Skeletal muscle cell (primary cell): ENCODE measurements around the gene HRCT1.
"Not testable (repeated sequence)": the region's sequence is repeated elsewhere in the genome, so short reads cannot be mapped to it uniquely, and the experiment has no call there.

Source experiments
- DNase-seq: peaks from one replicate; pipeline ENCODE4 v3.0.0-alpha.2; 2010; ENCODE audit warnings: low read depth
- H3K4me3 ChIP-seq: 2 replicates; pipeline ENCODE4 v1.5.1; 2011; ENCODE audit warnings: low read depth, mild to moderate bottlenecking, control low read depth, low read length, moderate library complexity

HRCT1 gene

DNA sequence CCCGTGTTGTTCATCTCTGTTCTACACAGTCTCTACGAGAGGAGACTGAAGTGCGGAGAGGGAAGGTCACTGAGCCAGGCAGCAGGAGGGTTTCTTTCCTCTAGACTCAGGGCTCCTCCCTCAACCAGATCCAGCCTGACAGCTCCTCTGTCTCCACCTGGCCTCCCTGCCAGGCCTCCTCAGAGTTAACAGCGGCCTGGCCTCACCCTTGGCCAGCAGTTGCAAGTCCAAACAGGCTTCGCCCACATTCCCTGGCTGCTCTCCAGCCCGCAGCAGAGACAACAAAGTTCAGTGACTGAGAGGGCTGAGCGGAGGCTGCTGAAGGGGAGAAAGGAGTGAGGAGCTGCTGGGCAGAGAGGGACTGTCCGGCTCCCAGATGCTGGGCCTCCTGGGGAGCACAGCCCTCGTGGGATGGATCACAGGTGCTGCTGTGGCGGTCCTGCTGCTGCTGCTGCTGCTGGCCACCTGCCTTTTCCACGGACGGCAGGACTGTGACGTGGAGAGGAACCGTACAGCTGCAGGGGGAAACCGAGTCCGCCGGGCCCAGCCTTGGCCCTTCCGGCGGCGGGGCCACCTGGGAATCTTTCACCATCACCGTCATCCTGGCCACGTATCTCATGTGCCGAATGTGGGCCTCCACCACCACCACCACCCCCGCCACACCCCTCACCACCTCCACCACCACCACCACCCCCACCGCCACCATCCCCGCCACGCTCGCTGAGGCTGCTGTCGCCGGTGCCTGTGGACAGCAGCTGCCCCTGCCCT lies at the start of gene HRCT1:
TSS of gene HRCT1 (plus strand) at position 291 of the 768 bp plus-strand sequence. CDS start at position 377, 86 bp downstream.
- DNase-seq: peak; percentile 97
- no peak within 1 kb of the TSS for H3K4me3 ChIP-seq

DNA sequence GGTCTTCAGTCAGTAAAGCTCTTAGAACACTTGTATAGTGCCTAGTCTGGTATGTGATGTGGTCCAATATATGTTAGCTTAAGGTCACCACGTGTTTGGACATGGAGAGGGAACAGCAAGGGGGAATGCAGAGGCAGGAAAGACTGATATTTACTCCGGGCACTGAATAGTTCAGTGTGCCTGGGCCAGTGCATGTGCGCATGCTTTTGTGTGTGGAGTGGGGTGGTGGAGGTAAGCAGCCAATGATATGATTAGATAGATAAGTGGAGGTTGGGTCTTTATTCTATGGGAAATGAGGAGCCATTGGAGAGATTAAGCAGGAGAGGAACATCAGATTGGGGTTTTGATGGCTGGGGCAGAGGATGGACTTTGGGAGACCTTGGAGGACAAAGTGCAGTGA lies 49.8 kb upstream of the HRCT1 start:
- H3K4me3 ChIP-seq: no peak overlapping the region
- DNase-seq: no peak

DNA sequence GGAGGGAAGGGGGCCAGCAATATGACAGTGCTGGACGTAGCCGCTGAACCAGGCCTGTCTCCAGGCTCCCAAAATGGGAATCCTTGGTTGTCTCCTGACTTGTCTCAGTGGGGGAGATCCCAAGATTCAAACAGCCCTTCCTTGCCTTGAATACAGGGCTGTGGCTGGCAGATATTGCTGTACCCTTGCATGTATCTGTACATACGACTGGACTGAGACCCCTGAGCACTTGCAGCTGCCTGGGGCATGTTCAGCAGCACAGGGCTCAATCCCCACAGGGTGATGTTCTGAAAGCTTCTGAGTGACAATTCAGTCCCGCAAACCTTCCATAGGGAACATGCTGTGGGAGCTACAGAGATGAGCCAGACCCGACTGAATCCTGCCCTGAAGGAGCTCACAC lies 49.1 kb upstream of the HRCT1 start:
- H3K4me3 ChIP-seq: no peak overlapping the region
- DNase-seq: no peak

DNA sequence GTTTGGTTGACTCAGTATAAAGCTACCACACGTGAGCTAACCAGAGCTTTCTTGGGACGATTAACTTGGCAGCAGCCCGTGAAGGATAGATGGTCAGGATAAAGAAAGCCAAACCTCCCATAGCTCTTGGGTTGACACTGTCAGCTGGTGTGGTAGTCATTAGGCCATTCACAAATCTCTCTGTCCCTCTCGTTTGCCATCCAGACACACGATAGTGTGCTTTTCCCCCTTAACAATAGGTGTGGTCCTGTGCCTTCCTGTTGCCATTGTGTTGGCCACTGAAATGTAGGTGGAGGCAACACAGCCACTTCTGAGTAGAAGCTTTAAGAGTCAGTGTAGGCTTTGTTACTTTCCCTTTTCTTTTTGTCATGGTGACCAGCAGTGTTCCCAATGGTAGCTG lies 47.5 kb upstream of the HRCT1 start:
- DNase-seq: no peak
- no peak overlapping the region for H3K4me3 ChIP-seq

DNA sequence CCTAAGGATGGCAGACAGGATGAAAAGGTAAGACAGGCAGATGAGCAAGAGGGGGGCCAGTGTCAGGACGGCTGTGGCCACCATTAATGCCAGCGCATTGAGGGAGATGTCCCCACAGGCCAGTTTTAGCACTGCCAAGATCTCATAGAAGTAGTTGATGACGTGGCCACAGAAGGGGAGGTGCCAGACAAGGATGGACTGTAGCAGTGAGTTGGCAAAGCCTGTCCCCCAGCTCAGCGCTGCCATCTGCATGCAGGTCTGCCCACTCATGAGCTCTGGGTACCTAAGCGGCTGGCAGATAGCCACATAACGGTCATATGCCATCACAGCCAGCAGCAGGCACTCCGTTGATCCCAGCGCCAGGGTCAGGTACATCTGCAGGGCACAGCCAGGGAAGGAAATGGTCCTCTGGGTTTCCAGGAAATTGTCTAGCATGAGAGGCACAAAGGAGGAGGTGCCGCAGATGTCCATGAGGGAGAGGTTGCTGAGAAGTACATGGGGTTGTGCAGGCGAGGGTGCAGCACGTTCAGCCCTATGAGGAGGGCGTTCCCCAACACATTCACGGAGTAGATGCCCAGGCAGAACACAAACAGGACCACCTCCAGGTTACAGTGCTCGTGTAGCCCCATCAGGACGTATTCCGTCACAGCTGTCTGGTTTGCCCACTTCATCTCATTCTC lies 46.6 kb upstream of the HRCT1 start:
- DNase-seq: no peak
- H3K4me3 ChIP-seq: no peak overlapping the region

DNA sequence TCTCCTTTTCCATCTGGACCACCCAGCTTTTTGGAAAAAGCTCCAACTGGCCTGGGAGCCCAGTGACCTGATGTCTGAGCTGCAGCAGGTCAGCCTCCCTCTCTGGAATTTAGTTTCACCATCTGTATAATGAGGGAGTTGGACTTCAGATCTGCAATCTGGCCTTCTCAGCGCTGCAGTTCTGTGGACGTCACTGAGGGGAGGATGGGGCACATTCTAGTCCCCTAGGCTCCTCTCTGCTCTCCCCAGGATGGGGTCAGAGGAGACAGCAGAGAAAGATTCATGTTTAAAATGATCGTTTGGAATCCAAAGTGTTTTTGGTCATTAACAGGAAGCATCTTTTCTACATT lies 46.0 kb upstream of the HRCT1 start:
- no peak overlapping the region for H3K4me3 ChIP-seq
- DNase-seq: no peak

DNA sequence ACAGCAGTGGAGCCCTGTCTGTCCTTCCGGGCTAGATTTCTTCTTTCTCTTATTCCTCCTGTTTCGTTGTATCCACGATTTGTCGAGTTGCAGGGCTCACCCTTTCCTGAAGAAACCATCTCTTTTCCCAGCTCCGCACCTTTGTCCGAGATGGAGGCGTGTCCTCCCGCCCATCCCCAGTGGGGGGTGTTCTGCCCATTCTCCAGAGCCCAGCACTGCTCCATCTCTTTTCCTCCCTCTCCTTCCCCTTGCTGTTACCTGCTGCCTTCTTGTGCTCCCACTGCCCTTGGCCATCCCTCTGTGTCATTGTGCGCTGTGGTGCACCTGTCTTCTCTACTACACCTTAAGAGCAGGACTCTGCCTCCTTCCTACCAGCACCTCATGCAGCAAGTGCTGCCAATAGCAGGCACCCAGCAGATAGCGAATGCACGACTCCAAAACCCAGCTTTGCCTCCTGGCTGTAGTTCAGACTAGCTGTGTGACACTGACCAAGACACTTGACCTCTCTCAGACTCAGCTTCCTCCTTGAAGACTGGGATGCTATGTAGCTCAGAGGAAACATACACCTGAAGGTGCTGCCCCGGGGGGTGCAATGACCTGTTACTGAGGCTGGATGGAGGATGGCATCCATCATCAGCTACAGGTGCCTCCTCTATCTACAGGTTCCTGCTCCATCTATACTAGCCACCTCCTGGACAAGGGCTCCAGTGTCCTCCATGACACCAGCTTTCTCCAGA lies 44.7 kb upstream of the HRCT1 start:
- H3K4me3 ChIP-seq: no peak overlapping the region
- no peak for DNase-seq

DNA sequence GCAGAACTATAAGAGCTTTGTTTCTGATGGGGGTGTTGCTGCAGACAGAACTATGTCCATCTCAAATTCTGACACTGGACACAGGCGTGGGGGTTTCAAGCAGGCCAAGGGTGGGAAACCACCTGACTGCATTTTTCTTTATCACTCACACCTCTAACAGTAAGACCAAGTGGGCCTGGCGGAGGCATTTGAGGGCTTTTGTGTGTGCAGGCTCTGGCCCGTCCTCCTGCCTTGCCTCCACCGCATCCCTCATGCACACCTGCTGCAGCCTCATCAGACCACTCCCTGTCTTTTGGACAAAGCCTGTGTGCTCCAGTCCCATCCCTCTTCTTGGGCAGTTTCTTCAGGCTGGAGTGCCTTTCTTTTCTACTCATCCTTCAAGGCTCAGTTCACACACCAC lies 43.7 kb upstream of the HRCT1 start:
- H3K4me3 ChIP-seq: no peak overlapping the region
- no peak for DNase-seq

DNA sequence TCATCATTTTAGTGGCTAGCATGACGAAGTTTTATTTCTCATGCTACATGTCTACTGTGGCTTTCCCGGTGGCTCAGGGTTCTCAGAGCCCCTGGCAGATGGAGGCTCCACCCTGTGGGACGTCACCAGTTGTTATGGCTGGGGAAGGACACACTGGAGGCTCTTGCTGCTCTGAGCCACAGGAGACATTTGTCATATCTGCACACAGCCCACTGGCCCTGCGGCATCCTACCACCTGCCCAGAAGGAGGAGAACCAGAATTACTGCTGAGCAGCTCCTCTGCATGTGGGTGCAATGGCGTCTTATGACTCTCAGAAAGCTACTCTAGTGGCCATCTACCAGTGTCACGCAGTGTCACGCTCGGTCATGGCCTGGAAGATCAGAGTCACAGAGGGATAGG lies 42.4 kb upstream of the HRCT1 start:
- H3K4me3 ChIP-seq: no peak overlapping the region
- no peak for DNase-seq

DNA sequence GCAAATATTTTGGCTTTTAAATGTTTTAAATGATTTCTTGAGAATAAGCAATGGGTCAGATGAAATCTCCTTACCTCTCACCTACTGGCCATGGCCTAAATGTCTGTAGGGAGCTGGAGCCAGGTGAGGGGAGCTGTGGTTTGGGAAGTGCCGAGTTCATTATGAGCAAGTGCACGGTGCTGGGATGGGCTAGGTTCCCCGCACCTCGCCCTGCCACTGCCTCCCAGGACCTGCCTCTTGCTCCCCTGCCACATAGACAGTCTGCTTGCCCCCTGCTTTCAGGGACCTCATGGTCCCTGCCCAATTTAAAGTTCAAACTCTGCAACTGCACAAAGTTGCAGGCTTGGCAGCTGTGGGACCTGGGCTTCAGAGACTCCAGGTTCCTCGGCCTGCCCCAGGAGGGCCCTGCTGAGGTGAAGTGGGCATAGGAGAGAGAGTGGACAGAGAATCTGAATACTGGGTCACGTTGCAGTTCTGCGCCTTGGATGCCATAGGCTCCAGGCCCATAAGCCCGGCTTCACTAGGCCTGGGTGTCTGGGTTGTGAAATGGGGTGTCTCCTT lies 41.2 kb upstream of the HRCT1 start:
- no peak for DNase-seq
- H3K4me3 ChIP-seq: no peak overlapping the region

DNA sequence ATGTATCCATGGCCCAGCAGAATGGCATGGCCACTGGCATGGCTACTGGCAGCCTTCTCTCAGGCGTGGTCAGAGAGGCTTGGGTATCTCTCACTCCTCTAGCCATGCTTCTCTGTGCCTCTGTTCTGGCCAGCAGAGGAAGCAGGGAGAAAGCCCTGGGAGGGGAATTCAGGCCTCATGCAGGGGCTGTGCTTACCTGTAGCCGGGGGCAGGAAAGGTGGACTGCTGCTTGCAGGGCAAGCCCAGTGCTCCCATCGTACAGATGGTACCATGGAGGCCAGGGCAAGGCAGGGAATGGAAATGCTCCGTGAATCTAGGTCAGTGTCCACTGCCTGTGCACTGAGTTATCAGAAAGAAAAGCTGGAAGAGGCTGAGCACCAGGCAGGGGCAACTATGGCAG lies 38.5 kb upstream of the HRCT1 start:
- H3K4me3 ChIP-seq: no peak overlapping the region
- no peak for DNase-seq

DNA sequence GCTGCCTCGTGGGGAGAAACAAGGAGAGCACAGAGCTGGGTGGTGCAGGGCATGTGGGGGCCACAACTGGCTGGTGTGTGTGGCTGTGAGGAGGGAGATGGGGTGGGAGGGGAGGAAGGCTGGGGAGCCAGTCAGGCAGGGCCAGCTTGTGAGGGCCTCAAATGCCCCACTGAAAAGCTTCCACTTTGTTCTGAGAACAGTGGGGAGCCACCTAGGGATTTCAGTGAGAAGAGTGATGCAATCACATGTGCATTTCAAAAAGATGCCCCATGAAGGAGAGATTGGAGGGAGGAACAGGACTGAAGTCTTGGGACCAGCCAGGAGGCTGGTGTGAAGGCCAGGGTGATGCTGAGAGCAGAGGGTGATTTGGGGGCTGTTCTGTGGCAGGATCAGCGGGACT lies 37.1 kb upstream of the HRCT1 start:
- no peak overlapping the region for H3K4me3 ChIP-seq
- DNase-seq: no peak

DNA sequence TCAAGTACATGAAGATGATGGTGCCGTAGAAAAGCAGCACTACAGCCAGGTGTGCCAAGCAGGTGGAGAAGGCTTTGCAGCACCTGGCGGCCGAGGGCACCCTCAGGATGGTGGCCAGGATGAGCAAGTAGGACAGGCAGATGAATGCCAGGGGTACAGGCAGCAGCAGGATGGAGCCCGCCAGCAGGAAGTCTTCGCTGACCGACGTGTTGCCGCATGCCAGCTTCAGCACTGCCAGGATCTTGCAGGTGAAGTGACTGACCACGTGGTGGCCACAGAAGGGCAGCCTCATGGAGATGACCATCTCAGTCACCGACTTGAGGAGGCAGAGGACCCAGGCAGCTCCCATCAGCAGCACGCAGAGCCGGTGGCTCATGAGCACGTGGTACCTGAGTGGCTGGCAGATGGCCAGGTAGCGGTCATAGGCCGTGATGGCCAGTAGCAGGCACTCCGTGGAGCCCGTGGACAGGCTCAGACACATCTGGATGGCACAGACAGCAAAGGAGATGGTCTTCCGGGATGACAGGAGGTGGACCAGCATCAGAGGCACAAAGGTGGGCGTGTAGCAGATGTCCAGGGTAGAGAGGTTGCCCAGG lies 36.3 kb upstream of the HRCT1 start:
- H3K4me3 ChIP-seq: no peak overlapping the region
- no peak for DNase-seq

DNA sequence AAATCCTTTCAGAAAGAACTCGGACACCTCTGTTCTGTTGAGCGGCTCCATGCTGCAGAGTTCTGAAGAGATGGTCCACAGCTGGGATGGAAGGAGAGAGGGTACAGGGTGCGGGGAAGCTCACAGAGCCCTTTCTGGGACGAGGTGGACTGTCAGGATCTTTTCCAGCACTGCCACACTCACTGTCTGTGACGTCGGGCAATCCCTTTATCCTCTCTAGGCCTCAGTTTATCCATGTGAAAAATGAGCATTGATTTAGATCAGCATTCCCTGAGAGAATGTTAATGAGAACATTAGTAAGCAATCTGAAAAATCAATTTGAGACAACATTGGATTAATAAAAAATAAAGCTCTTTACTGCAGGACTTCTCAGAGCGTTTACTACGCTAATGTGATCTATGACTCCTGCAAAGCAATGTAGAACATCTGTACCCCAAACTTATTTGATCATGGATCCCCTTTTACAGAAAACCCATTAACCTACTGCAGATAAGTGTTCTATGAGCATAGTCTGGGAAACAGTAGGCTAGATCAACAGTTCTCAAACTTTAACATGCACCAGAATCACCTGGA lies 35.6 kb upstream of the HRCT1 start, which contains the start of gene OR13J1:
TSS of gene OR13J1 (minus strand) at position 51 of the 573 bp plus-strand sequence. CDS start at position 51, 0 bp downstream.
- DNase-seq: no peak
- H3K4me3 ChIP-seq: no peak within 1 kb of the TSS

DNA sequence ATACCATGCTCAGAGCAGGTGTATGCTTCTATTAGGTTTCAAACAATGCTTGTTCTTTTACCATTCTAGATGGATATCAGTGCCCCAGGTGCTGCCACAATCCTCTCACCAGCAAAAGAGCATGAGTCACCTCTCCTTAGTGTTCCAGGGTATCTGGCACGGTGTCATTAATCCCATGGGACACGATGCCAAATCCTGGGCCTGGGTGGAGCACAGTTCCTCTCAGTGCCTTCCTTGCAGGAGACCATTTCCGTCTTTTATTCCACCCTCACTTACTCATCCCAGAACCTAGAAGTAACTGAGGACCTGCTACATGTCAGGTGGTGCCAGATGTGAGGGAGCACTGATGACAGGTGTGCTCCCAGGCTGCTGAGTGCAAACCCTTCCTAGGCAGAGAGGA lies 34.5 kb upstream of the HRCT1 start:
- no peak overlapping the region for H3K4me3 ChIP-seq
- no peak for DNase-seq

DNA sequence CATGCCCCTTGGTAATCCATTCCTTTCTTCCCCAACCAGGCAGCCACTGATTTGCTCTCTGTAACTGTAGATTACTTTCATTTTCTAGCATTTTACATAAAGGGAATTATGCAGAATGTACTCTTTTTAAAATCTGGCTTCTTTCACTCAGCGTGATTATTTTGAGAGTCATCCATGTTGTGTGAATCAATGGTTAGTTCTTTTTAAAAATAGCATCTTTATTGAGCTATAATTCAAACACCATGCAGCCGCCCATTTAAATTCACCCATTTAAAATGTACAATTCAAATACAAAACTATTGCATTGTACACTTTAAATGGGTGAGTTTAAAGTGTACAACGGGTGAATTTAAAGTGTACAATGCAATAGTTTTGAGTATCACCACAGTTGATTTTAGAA lies 33.5 kb upstream of the HRCT1 start:
- no peak for DNase-seq
- no peak overlapping the region for H3K4me3 ChIP-seq

DNA sequence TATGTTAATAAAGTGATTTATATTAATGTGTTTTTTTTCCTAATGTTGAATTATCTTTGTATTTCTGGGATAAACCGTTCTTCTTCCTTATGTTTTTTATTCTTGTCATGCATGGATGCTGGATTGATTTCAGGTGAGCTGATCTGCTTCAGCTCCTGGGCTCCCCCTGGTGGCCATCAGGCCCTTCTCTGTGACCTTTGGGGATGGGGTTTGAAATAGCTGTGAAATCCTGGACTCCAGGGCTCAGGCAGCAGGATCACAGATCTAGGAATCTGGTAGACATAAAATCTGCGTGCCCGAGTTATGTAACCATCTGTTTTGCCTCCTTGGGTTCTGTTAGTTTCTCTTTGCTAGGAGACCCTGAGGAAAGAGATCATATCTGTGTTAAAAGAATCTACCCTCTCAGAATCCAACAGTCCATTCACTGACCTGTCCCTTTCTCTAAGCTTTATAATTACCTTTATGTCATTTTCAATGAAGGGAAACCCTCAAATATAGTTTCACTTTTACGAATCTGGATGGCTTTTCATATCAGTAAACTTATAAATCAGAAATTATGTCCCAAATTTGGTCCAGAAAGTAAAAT lies 23.6 kb upstream of the HRCT1 start:
- no peak overlapping the region for H3K4me3 ChIP-seq
- DNase-seq: peak; percentile 21

DNA sequence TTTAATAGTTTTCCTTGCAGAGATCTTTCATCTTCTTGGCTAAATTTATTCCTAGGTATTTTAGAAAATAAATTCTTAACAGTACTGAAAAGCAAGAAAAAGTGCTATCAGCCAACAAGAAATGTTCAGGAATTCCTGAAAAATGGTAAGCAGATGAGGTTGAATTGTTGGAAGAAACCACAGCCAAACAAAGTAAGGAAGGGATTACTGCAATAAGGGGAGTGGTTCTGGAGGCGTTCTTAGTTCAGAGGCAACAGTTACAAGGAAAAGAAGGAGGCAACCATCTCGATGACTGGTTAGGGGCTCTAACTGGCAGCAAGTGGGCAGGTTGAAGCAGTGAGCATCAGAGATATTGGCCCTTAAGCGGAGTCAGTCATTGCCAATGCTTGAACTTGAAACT lies 23.0 kb upstream of the HRCT1 start:
- no peak overlapping the region for H3K4me3 ChIP-seq
- no peak for DNase-seq

DNA sequence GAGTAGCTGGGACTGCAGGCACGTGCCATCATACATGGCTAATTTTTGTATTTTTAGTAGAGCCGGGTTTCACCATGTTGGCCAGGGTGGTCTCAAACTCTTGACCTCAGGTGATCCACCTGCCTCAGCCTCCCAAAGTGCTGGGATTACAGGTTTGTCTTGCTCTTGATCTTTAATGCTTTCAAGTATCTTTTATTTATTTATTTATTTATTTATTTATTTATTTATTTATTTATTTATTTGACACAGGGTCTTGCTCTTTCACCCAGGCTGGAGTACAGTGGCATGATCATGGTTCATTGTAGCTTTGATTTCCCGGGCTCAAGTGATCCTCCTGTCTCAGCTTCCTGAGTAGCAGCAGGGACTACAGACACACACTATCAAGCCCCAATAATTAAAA lies 21.1 kb upstream of the HRCT1 start:
- not testable (repeated sequence) for DNase-seq, H3K4me3 ChIP-seq
